T-helper 17 cell (primary cell): Measurements from ENCODE around the gene ZBTB7C. TPM values are rescaled to one million over a fixed set of nuclear protein-coding genes. Genes with fewer than 3 reads are reported as not detected.

ENCODE experiments used
- ATAC-seq: fragments of 150-1000 bp; cut with Tn5 transposase; 2 replicates; pipeline ENCODE4 v1.10.0; 2021; ENCODE audit warnings: mild to moderate bottlenecking, moderate library complexity
- DNase-seq, 3 donors: peaks; one replicate each; pipeline versions ENCODE4 v3.0.0 to v3.0.0-alpha.2; 2020 to 2021
- H3K9me3 ChIP-seq: one replicate; pipeline ENCODE4 v1.7.0; 2013; ENCODE audit warnings: low read length, mild to moderate bottlenecking; ENCODE audit not compliant: control insufficient read depth, poor library complexity, severe bottlenecking
- H3K27ac Mint-ChIP-seq: one replicate; pipeline ENCODE4 v1.8.0; 2022; ENCODE audit warnings: mild to moderate bottlenecking, moderate library complexity, mixed read lengths
- H3K27me3 Mint-ChIP-seq: one replicate; pipeline ENCODE4 v1.8.0; 2022; ENCODE audit warnings: mixed read lengths
- H3K36me3 Mint-ChIP-seq: one replicate; pipeline ENCODE4 v1.8.0; 2022; ENCODE audit warnings: low read depth, mixed read lengths
- H3K4me1 Mint-ChIP-seq: one replicate; pipeline ENCODE4 v1.8.0; 2022; ENCODE audit warnings: mild to moderate bottlenecking, mixed read lengths
- H3K4me3 Mint-ChIP-seq: one replicate; pipeline ENCODE4 v1.8.0; 2022; ENCODE audit warnings: mild to moderate bottlenecking, moderate library complexity, mixed read lengths
- total RNA-seq, 4 donors: library from RNA in 2 of 4; stranded (reverse) in 2 of 4; gene quantifications; one replicate each; pipeline ENCODE4 v1.2.3 and lab custom pipeline; 2022 to 2026

ZBTB7C gene
- total RNA-seq, 2 donors from 2014 or later = 0.07 TPM; not detected in 1

GRCh38 chr18:48021273-48021914, 387.8 kb downstream of the ZBTB7C start:
- DNase-seq = no peak
- peaks cover 7% of the 10 kb centered on the region for H3K4me1 Mint-ChIP-seq
- no peaks in the 10 kb centered on the region for H3K9me3 ChIP-seq
- no peak overlapping the region for H3K4me3 Mint-ChIP-seq
- no peak for ATAC-seq
- no peak overlapping the region for H3K27ac Mint-ChIP-seq
- H3K36me3 Mint-ChIP-seq = no peaks in the 10 kb centered on the region
- peaks cover 75% of the 10 kb centered on the region for H3K27me3 Mint-ChIP-seq

DNA sequence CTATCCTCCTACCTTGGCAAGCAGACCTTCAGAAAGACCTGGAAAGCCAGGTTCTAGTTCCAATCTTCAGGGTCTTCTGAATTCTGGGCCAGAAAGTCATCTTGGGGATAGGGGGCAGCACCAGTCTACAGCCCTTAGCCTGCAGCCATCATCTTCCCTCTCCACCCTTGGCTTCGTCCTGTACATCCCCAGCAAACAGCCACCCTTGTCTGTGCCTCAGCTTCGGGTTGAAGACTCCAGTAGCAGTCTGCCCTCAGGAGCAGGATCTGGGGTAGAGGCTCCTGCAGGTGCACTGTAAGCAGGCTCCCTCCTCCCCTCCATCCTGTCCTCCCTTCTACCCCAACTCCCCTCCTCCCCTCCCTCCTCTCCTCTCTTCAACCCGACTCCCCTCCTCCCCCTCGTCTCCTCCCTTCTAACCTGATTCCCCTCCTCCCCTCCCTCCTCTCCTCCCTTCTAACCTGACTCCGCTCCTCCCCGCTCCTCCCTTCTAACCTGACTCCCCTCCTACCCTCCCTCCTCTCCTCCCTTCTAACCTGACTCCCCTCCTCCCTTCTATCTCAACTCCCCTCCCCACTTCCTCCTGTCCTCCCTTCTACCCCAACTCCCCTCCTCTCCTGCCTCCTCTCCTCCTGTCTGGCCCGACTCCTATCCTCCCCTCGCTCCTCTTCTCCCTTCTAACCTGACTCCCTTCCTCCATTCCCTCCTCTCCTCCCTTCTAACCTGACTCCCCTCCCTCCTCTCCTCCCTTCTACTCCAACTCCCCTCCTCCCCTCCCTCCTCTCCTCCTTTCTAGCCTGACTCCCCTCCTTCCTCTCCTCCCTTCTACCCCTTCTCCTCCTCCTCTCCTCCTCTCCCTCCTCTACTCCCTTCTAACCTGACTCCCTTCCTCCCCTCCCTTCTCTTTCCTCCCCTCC, 388.6 kb downstream of the ZBTB7C start:
- H3K9me3 ChIP-seq = no peaks in the 10 kb centered on the region
- no peak for ATAC-seq
- no peak for DNase-seq
- no peaks in the 10 kb centered on the region for H3K36me3 Mint-ChIP-seq
- H3K27me3 Mint-ChIP-seq = peaks cover 69% of the 10 kb centered on the region
- H3K27ac Mint-ChIP-seq = no peak overlapping the region
- no peak overlapping the region for H3K4me3 Mint-ChIP-seq
- H3K4me1 Mint-ChIP-seq = peaks cover 7% of the 10 kb centered on the region

GRCh38 chr18:48019557-48020325, 389.4 kb downstream of the ZBTB7C start:
- peaks cover 60% of the 10 kb centered on the region for H3K27me3 Mint-ChIP-seq

GRCh38 chr18:48018851-48019250, 390.3 kb downstream of the ZBTB7C start:
- Mint-ChIP-seq H3K4me1 (peaks cover 7% of the 10 kb centered on the region), H3K27me3 (peaks cover 53% of the 10 kb centered on the region), H3K4me3 (no peak overlapping the region), H3K27ac (no peak overlapping the region), H3K36me3 (no peaks in the 10 kb centered on the region)
- no peaks in the 10 kb centered on the region for H3K9me3 ChIP-seq
- ATAC-seq = no peak
- no peak for DNase-seq

More at GRCh38 chr18:48019557-48020325, 389.4 kb downstream of the ZBTB7C start:
- DNase-seq (no peak), ATAC-seq (no peak)
- H3K9me3 ChIP-seq = no peaks in the 10 kb centered on the region
- Mint-ChIP-seq H3K27ac (peak overlapping the region; percentile 29), H3K4me3 (no peak overlapping the region), H3K4me1 (peaks cover 7% of the 10 kb centered on the region), H3K36me3 (no peaks in the 10 kb centered on the region)

GRCh38 chr18:48017635-48018034, 391.5 kb downstream of the ZBTB7C start:
- Mint-ChIP-seq H3K4me3 (no peak overlapping the region), H3K27me3 (peaks cover 41% of the 10 kb centered on the region), H3K27ac (no peak overlapping the region), H3K36me3 (no peaks in the 10 kb centered on the region), H3K4me1 (peaks cover 1% of the 10 kb centered on the region)
- DNase-seq = no peak
- no peaks in the 10 kb centered on the region for H3K9me3 ChIP-seq
- ATAC-seq = no peak

DNA sequence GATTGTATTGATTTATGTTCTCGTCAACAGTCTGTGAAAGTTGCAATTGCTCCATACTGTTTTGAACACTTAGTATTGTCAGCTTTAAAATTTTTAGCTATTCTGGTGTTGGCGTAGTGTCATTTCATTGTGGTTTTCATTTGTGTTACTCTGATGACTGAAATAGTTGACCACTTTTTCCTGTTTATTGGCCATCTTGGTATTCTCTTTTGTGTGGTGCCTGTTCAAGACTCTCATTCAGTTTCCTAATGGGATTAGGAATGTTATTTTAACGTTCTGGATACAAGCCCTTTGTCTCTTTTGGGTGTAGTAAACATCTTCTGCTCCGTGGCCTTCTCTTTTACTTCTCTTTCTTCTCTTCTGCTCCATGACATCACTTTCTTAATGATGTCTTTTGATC, 396.0 kb downstream of the ZBTB7C start:
- Mint-ChIP-seq H3K36me3 (peaks cover 2% of the 10 kb centered on the region), H3K27me3 (peaks cover 39% of the 10 kb centered on the region), H3K4me1 (peaks cover 13% of the 10 kb centered on the region), H3K4me3 (no peak overlapping the region), H3K27ac (no peak overlapping the region)
- H3K9me3 ChIP-seq = no peaks in the 10 kb centered on the region
- no peak for ATAC-seq
- no peak for DNase-seq

GRCh38 chr18:48011926-48012465, 397.2 kb downstream of the ZBTB7C start:
- Mint-ChIP-seq H3K27ac (no peak overlapping the region), H3K4me1 (peaks cover 13% of the 10 kb centered on the region), H3K27me3 (peaks cover 30% of the 10 kb centered on the region), H3K36me3 (peaks cover 2% of the 10 kb centered on the region), H3K4me3 (no peak overlapping the region)
- no peak for ATAC-seq
- DNase-seq = no peak
- H3K9me3 ChIP-seq = no peaks in the 10 kb centered on the region

DNA sequence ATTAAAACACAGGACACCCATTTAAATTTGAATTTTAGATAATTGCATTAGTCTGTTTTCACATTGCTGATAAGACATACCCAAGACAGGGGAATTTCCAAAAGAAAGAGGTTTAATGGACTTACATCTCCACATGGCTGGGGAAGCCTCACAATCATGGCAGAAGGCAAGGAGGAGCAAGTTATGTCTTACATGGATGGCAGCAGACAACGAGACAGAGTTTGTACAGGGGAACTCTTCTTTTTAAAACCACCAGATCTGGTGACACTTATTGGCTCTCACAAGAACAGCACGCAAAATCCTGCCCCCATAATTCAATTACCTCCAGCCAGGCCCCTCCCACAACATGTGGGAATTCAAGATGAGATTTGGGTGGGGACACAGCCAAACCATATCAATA, 398.9 kb downstream of the ZBTB7C start:
- H3K36me3 Mint-ChIP-seq = peaks cover 2% of the 10 kb centered on the region
- no peak for DNase-seq
- H3K4me3 Mint-ChIP-seq = no peak overlapping the region
- no peak overlapping the region for H3K27ac Mint-ChIP-seq
- no peak for ATAC-seq
- H3K27me3 Mint-ChIP-seq = peaks cover 31% of the 10 kb centered on the region
- peaks cover 13% of the 10 kb centered on the region for H3K4me1 Mint-ChIP-seq
- no peaks in the 10 kb centered on the region for H3K9me3 ChIP-seq

DNA sequence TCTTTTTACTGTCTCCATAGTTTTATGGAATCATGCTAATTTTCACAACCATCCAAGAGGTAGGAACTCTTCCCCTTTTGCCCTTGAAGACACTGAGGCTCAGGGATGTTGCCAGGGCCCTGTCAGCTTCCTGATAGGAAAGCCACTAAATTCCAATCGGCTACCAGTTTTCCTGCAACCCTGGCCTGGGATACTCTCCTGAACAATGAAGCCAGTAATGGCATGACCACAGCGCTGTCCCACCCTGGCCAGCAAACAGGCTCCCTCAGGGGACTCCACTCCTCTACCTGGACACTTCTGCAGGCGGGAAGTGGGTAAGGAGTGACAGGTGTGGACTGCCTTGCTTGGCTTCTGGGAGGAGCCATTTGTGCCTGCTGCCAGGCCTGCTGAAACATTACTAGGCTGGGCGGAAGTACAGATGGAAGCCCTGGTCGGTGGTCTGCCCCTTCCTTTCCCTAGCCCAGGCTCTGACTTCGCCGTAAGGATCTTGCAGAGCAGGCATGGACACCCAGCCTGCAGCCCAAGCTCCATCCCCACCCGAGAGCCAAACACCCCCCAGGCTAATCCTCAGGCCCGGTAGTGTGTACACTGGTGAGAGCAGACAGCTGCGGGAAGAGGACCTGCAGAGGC, 400.0 kb downstream of the ZBTB7C start:
- Mint-ChIP-seq H3K4me3 (peak overlapping the region; percentile 86), H3K36me3 (peaks cover 2% of the 10 kb centered on the region), H3K4me1 (peaks cover 13% of the 10 kb centered on the region), H3K27me3 (peaks cover 31% of the 10 kb centered on the region), H3K27ac (peak overlapping the region; percentile 45)
- ATAC-seq = no peak
- DNase-seq = no peak
- H3K9me3 ChIP-seq = no peaks in the 10 kb centered on the region

DNA sequence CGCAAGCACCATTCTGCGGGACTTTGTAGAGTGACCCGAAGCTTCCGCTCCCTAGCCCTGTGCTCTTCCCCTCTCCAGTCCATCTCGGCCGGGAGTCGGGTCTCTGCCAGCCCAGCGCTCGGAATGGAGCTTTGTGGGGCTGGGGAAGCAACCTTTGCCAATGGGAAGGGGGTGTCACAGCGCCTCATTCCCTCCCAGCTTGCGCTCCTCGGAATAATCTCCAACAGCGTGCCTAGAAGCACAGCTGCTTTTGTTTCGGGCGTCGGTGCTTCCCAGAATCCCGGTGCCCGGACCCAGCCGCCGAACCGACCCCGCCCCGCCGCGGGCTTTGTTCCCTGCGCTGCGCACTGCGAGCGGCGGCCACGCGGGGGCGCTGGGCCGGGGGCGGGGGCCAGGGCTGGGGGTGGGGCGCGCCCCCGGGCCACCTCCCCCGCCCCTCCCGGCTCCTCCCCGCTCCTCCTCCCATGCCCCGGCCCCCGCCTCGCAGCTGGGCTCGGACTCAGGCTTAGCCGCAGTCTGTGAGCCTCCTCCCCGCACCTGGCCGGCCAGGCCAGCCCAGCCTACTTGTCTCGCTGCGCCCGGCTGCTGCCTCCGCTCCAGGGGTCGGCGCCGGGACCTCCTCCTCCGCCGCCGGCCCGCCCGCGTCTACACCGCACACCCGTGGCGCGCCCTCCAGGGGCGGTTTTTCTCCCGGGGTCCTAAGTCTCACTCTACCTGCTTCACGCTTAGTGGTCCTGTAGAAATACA, 401.1 kb downstream of the ZBTB7C start:
- ATAC-seq = peak; percentile 87
- Mint-ChIP-seq H3K27ac (peak overlapping the region; percentile 45), H3K36me3 (peaks cover 2% of the 10 kb centered on the region), H3K4me3 (peak overlapping the region; percentile 86), H3K27me3 (peaks cover 31% of the 10 kb centered on the region), H3K4me1 (peaks cover 13% of the 10 kb centered on the region)
- peak; percentile 29 to 44 (median 38) for DNase-seq
- no peaks in the 10 kb centered on the region for H3K9me3 ChIP-seq

DNA sequence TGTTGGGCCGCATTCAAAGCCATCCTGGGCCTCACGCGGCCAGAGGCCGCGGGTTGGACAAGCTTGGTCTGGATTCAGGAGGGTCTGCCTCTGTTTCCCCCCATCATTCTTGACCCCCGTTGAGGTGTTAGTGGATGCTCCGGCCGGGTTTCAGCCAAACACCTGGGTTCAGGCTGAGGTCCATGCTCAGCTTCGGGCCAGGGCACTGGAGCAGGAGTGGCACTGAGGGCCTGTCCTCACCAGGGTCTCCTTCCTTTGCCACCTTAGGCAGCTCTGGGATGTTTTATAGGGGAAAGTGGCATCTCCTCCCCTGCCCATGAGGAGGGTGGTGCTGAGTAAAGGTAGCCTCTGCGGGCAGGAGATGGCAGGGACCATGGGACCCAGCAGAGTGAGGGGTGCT, 401.8 kb downstream of the ZBTB7C start:
- DNase-seq = no peak
- peaks cover 13% of the 10 kb centered on the region for H3K4me1 Mint-ChIP-seq
- peak overlapping the region; percentile 3 for H3K4me3 Mint-ChIP-seq
- no peak overlapping the region for H3K27ac Mint-ChIP-seq
- H3K27me3 Mint-ChIP-seq = peaks cover 31% of the 10 kb centered on the region
- peaks cover 2% of the 10 kb centered on the region for H3K36me3 Mint-ChIP-seq
- H3K9me3 ChIP-seq = no peaks in the 10 kb centered on the region
- ATAC-seq = no peak
